GM13977 (cell line): ENCODE data around the gene SETBP1.

ENCODE experiments used
- DNase-seq: peaks from one replicate; pipeline ENCODE4 v3.0.0; 2012; ENCODE audit warnings: low spot score
- in situ Hi-C: fragments of 300-500 bp; cut with MboI; formaldehyde crosslinking; loops from one replicate; pipeline ENCODE4 v1.12.0; 2022; ENCODE audit warnings: low sequenced_read_pairs, low pct_unique_long_range_greater_than_20kb, mixed read lengths, inconsistent platforms; ENCODE audit not compliant: unreplicated experiment
- TF ChIP-seq, protein P1 (sequence below): IDR thresholded peaks from 2 replicates; pipeline ENCODE4 v1.5.1; 2012; ENCODE audit warnings: mild to moderate bottlenecking, control low read depth; ENCODE audit not compliant: insufficient read depth; ENCODE audit errors: extremely low read depth, missing control alignments

SETBP1 gene

GRCh38 chr18:45071956-45072355 is 391.3 kb downstream of the SETBP1 start:
- in situ Hi-C loops = no loop called here
- TF ChIP-seq, protein P1, sequence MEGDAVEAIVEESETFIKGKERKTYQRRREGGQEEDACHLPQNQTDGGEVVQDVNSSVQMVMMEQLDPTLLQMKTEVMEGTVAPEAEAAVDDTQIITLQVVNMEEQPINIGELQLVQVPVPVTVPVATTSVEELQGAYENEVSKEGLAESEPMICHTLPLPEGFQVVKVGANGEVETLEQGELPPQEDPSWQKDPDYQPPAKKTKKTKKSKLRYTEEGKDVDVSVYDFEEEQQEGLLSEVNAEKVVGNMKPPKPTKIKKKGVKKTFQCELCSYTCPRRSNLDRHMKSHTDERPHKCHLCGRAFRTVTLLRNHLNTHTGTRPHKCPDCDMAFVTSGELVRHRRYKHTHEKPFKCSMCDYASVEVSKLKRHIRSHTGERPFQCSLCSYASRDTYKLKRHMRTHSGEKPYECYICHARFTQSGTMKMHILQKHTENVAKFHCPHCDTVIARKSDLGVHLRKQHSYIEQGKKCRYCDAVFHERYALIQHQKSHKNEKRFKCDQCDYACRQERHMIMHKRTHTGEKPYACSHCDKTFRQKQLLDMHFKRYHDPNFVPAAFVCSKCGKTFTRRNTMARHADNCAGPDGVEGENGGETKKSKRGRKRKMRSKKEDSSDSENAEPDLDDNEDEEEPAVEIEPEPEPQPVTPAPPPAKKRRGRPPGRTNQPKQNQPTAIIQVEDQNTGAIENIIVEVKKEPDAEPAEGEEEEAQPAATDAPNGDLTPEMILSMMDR = no peak
- DNase-seq = no peak

GRCh38 chr18:45073556-45073955 is 392.9 kb downstream of the SETBP1 start:
- in situ Hi-C loops = no loop called here
- TF ChIP-seq, protein P1 = no peak
- DNase-seq = no peak

DNA sequence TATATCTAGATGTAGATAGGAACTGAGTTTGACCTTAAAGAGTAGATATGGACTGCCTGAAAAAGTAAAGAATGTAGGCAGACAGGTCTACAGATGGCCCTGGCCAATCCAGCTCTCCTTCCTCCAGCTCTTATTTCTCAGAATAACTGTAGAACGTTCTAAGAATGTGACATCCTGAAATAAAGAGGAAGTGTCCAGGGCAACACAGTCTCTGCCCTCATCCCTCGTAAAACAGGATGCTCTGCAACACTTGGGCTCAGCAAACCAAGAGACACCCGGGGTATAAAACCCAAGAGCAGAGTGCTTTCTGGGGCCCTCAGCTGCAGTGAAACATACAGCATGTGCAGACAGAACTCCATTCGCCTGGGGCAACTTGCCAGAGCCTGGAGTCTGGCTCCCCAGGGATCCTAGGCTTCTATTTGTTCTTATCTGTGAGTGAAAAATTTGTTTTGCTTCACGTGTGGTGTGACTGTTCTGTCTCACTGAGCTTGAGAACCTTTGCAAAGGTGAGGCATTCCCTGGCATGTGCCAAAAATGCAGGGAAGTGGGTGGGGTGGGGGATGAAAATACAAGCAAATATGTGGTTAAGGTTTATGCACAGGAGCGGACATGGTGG is 401.0 kb downstream of the SETBP1 start:
- DNase-seq = no peak
- in situ Hi-C loops = no loop called here
- TF ChIP-seq, protein P1 = no peak

DNA sequence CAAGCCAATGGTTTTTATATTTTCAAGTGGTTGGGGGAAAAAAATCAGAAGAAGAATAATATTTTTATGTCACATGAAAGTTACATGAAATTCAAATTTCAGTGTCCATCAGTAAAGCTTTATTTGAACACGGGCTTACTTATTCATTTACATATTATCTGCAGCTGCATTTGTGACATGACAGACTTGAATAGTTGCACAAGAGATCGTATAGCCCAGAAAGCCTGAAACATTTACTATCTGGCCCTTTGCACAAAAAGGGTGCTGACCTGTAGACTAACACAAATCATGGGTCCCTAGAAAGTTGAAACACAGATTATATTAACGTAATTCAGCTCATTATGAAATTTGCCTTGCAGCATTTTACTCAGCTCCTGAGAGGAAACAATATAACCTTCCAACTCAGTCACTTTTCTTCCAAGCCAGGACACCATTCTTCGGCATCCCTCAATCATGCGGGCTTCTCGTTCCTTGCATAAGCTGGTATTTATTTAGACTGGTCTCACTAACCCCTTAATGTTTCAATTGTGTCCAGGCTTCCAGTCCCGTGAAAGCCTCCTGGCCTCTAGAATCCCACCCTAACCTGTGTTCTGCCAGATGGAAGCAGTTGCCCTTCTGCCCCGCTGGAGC is 402.7 kb downstream of the SETBP1 start:
- in situ Hi-C loops = no loop called here
- TF ChIP-seq, protein P1 = no peak
- no peak for DNase-seq

GRCh38 chr18:45084206-45084605 is 403.5 kb downstream of the SETBP1 start:
- in situ Hi-C loops = no loop called here
- DNase-seq = no peak
- TF ChIP-seq, protein P1 = no peak

DNA sequence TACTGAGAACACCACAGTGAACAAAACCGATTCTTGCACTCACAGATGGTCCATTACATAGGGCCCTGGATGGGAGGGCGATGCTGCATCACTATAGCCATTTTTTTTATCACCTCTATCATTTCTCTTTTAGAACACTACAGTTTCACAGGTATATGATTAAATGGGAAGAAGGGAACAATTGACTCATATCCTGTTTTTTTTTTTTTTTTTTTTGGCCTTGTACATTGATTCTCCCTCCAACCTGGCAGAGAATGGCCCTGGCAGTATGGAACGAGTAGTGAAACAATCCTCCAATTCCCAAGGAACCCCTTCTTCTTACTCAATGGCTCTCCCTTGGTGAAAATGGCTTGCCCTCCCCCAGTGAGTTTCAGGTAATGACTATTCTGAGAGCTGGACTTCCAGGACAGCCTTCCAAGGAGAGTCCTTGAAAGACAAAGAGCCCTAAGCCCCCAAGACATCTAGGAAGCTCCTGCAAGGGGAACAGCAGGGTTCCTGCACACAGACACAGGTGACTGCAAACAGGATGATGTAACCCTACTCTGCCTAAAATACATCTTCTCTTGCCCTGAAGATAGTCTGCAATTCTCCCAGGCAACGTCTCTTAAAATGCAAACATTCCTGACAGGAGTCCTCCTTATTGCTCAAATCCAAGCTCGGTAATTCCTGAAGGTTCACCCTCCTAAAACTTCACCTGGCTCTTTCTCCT is 405.4 kb downstream of the SETBP1 start:
- TF ChIP-seq, protein P1 = no peak
- in situ Hi-C loops = no loop called here
- DNase-seq = no peak
